Stimulated activated CD8-positive, alpha-beta memory T cell treated with anti-CD3 and anti-CD28 coated beads, Interleukin-15, amount 100 ng/mL, for 4 hours (primary cell): ENCODE measurements around the gene PPARA.

Experiments used
- DNase-seq, 2 donors: peaks; one replicate each; pipeline ENCODE4 v3.0.0-alpha.2; 2020; ENCODE audit warnings: low read depth in 2 of 2

Gene PPARA

GRCh38 chr22:46274381-46274780, 124.1 kb downstream of the PPARA start:
- DNase-seq: no peak

- DNase-seq: no peak
These were observed 125.3 kb downstream of the PPARA start for GRCh38 chr22:46275455-46276122.

GRCh38 chr22:46276563-46276962, 126.2 kb downstream of the PPARA start:
- no peak for DNase-seq

GRCh38 chr22:46278656-46279645, 128.6 kb downstream of the PPARA start:
- no peak for DNase-seq

- DNase-seq: no peak
These were observed 129.9 kb downstream of the PPARA start for GRCh38 chr22:46280063-46280817.

- DNase-seq: no peak
These were observed 130.8 kb downstream of the PPARA start for GRCh38 chr22:46280999-46281623.

GRCh38 chr22:46281866-46282678, 131.7 kb downstream of the PPARA start:
- DNase-seq: no peak

GRCh38 chr22:46286006-46286405, 135.7 kb downstream of the PPARA start:
- no peak for DNase-seq

- no peak for DNase-seq
These were observed 136.9 kb downstream of the PPARA start for GRCh38 chr22:46286941-46287872.

- no peak for DNase-seq
These were observed 137.8 kb downstream of the PPARA start for GRCh38 chr22:46287873-46288751.

- DNase-seq: no peak
These were observed 138.5 kb downstream of the PPARA start for GRCh38 chr22:46288846-46289243.

- no peak for DNase-seq
These were observed 139.0 kb downstream of the PPARA start for GRCh38 chr22:46289244-46289891.

- DNase-seq: no peak
These were observed 140.0 kb downstream of the PPARA start for GRCh38 chr22:46290121-46290842.

- no peak for DNase-seq
These were observed 140.8 kb downstream of the PPARA start for GRCh38 chr22:46290843-46291785.

- no peak for DNase-seq
These were observed 141.8 kb downstream of the PPARA start for GRCh38 chr22:46292173-46292572.

GRCh38 chr22:46292732-46293131, 142.4 kb downstream of the PPARA start:
- no peak for DNase-seq
